Lung (tissue), 12 donors: ENCODE measurements around the gene GALNT10. TPM values are rescaled to one million over a fixed set of nuclear protein-coding genes. Genes with fewer than 3 reads are reported as not detected.

ENCODE experiments used
- ATAC-seq: fragments of 200-7000 bp; cut with Tn5 transposase; one replicate; pipeline ENCODE4 v1.9.1; 2020; ENCODE audit warnings: moderate number of reproducible peaks; ENCODE audit not compliant: insufficient read depth, low FRiP score
- DNase-seq, 3 donors: peaks; one replicate each; pipeline ENCODE4 v3.0.0-alpha.2; 2013 to 2017
- H3K27ac ChIP-seq, 2 donors: one replicate each; pipeline ENCODE4 v1.5.1; 2013; ENCODE audit warnings: mild to moderate bottlenecking in 2 of 2, moderate library complexity in 2 of 2, control low read depth in 1 of 2, inconsistent platforms in 1 of 2, low read depth in 1 of 2, low read length in 1 of 2
- H3K27me3 ChIP-seq, 3 donors: one replicate each; pipeline ENCODE4 v1.5.1; 2013; ENCODE audit warnings: low read length in 2 of 3; ENCODE audit not compliant: control insufficient read depth in 3 of 3, insufficient read depth in 3 of 3
- H3K36me3 ChIP-seq, 4 donors: one replicate each; pipeline ENCODE4 v1.5.1; 2013; ENCODE audit warnings: low read length in 4 of 4, mild to moderate bottlenecking in 1 of 4, moderate library complexity in 1 of 4; ENCODE audit not compliant: control insufficient read depth in 4 of 4, insufficient read depth in 4 of 4
- H3K4me1 ChIP-seq, 5 donors: one replicate each; pipeline ENCODE4 v1.5.1; 2013; ENCODE audit warnings: low read length in 5 of 5, mild to moderate bottlenecking in 2 of 5, moderate library complexity in 1 of 5; ENCODE audit not compliant: control insufficient read depth in 5 of 5, insufficient read depth in 5 of 5
- H3K4me3 ChIP-seq: one replicate; pipeline ENCODE4 v1.5.1; 2013; ENCODE audit warnings: mild to moderate bottlenecking, control low read depth, moderate library complexity
- H3K9ac ChIP-seq, 2 donors: one replicate each; pipeline ENCODE4 v1.5.1; 2013; ENCODE audit warnings: low read length in 2 of 2, control low read depth in 1 of 2; ENCODE audit not compliant: insufficient read depth in 1 of 2
- H3K9me3 ChIP-seq, 4 donors: one replicate each; pipeline ENCODE4 v1.5.1; 2013; ENCODE audit warnings: low read length in 3 of 4, mild to moderate bottlenecking in 1 of 4, moderate library complexity in 1 of 4; ENCODE audit not compliant: control insufficient read depth in 4 of 4, insufficient read depth in 3 of 4
- WGBS, 2 donors: extraction: QIAGEN DNeasy Blood & Tissue Kit; methylation state at CpG; one replicate each; pipeline ENCODE4 v1.1.7; 2013; 5-methylcytosine and 5-hydroxymethylcytosine counted together
- polyA plus RNA-seq, 2 donors: library from polyadenylated mRNA; stranded (reverse); fragments of 200-250 nt; gene quantifications; one replicate each; pipeline ENCODE4 v1.2.1, GENCODE V29; 2013
- total RNA-seq, 2 donors: library from RNA; depleted of rRNA in 1 of 2; stranded (reverse); fragments of >200 nt in 1 of 2; gene quantifications; one replicate each; pipeline ENCODE4 v1.2.1, GENCODE V29; 2014 to 2021
- TF ChIP-seq, protein P1 (sequence below): IDR thresholded peaks from 2 replicates; pipeline ENCODE4 v1.5.1; 2012; ENCODE audit warnings: mild to moderate bottlenecking; ENCODE audit errors: control extremely low read depth, extremely low read depth
- donor health status: control.
- donor health status: control.
- donor health status: Bipolar disorder and iron deficiency.
- donor health status: healthy.
- donor health status: DM: yes; HTN: yes; CAD: no.

Gene GALNT10
- total and polyA plus RNA-seq, 4 donors = 9.0 to 70.2 (median 22.0) TPM

DNA sequence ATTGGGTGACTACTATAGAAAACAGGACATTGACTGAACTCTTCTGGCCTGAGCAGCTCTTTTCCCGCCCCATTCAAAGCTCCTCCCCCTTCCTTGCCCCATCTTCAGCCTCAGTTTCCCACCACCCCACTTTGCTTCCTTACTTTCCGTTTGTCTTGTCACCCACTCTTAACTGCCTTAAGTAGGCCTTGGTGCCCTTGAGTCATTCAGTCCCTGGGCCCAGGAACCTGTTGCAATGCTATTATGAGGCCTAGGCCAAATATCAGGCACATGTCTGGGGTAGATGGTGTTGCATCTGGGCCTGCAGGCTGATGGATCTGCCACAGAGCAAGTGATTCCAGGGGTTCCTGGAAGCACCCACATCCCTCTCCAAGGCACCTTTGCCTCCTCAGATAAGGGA lies 17.7 kb upstream of the GALNT10 start:
- 91 to 95% methylated on average over 2 of the region's 2 CpGs for WGBS, 2 donors
- DNase-seq (no peak), ATAC-seq (no peak)
- no peaks in the 10 kb centered on the region for H3K36me3 ChIP-seq
- no peak overlapping the region for H3K27ac ChIP-seq
- H3K4me1 ChIP-seq = peaks cover 0 to 2% (median 0%) of the 10 kb centered on the region in 5 donors
- TF ChIP-seq, protein P1, sequence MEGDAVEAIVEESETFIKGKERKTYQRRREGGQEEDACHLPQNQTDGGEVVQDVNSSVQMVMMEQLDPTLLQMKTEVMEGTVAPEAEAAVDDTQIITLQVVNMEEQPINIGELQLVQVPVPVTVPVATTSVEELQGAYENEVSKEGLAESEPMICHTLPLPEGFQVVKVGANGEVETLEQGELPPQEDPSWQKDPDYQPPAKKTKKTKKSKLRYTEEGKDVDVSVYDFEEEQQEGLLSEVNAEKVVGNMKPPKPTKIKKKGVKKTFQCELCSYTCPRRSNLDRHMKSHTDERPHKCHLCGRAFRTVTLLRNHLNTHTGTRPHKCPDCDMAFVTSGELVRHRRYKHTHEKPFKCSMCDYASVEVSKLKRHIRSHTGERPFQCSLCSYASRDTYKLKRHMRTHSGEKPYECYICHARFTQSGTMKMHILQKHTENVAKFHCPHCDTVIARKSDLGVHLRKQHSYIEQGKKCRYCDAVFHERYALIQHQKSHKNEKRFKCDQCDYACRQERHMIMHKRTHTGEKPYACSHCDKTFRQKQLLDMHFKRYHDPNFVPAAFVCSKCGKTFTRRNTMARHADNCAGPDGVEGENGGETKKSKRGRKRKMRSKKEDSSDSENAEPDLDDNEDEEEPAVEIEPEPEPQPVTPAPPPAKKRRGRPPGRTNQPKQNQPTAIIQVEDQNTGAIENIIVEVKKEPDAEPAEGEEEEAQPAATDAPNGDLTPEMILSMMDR = no peak
- H3K9me3 ChIP-seq = no peaks in the 10 kb centered on the region
- no peak overlapping the region for H3K4me3 ChIP-seq
- H3K27me3 ChIP-seq = no peaks in the 10 kb centered on the region
- no peak overlapping the region for H3K9ac ChIP-seq

DNA sequence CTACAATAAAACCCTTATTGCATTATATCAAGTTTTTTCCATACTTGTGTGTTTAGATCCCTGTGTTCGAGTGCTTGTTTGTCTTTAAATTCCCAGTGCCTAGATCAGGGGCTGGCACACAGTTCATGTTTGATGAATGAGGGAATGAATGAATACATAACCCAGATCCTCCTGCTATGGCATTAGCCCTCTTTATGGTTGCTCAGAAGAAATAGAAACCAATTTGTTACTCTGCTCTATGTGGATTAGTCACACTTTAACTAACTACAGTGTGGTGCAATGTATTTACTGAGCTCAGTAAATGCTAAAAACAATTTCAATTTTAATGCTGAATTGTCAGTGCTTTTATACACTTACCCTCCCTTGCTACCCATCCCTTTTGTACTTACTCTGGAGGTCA lies 16.4 kb upstream of the GALNT10 start:
- Histone ChIP-seq H3K27me3 (no peaks in the 10 kb centered on the region), H3K9me3 (no peaks in the 10 kb centered on the region), H3K36me3 (no peaks in the 10 kb centered on the region), H3K9ac (no peak overlapping the region), H3K4me3 (no peak overlapping the region), H3K27ac (no peak overlapping the region), H3K4me1 (peaks cover 0 to 2% (median 0%) of the 10 kb centered on the region in 5 donors)
- 89 to 93% methylated on average over 1 of the region's 1 CpG for WGBS, 2 donors
- ATAC-seq = no peak
- TF ChIP-seq, protein P1 = no peak
- no peak for DNase-seq

DNA sequence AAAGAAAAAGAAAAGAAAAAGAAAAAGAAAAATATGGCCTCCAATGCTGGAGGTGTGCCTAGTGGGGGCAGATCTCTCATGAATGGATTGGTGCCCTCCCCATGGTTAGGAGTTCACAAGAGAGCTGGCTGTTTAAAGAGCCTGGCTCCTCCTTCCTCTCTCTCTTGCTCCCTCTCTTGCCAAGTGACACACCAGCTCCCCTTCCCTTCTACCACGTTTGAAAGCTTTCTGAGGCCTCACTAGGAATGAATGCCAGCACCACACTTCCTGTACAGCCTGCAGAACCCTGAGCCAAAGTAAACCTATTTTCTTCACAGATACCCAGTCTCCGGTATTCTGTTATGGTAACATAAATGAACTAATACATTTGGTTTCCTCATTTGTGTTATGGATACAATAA lies 14.4 kb upstream of the GALNT10 start:
- TF ChIP-seq, protein P1 = no peak
- no peak for ATAC-seq
- no peak overlapping the region for H3K27ac ChIP-seq

DNA sequence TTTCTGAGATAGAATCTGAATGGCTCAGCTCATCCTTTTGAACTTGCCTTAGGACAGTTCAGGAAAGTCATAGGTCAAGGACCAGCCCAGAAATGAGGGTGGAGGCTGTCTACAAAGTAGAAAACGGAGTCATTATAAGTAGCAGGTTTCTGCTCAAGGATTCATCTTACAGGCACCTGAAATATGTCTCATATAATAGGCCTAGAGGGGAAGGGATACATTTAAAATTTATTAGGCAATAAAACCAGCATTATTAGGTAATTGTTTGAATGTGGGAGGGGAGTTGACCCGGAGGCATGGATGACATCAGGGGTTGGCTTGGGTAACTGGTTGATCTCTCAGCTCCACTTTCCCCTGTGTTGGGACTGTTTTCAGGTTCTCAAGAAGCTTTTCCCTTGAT lies 11.9 kb upstream of the GALNT10 start:
- TF ChIP-seq, protein P1 = no peak
- H3K36me3 ChIP-seq = no peaks in the 10 kb centered on the region
- no peak overlapping the region for H3K9ac ChIP-seq
- no peak for DNase-seq
- H3K27me3 ChIP-seq = no peaks in the 10 kb centered on the region
- no peak overlapping the region for H3K4me3 ChIP-seq
- WGBS, 2 donors = 66% methylated on average over 2 of the region's 2 CpGs
- no peaks in the 10 kb centered on the region for H3K9me3 ChIP-seq
- no peak overlapping the region for H3K27ac ChIP-seq
- ATAC-seq = no peak
- H3K4me1 ChIP-seq = peaks cover 0 to 2% (median 0%) of the 10 kb centered on the region in 5 donors

More for the DNA sequence above, 14.4 kb upstream of the GALNT10 start:
- Histone ChIP-seq H3K9me3 (no peaks in the 10 kb centered on the region), H3K4me1 (peaks cover 0 to 2% (median 0%) of the 10 kb centered on the region in 5 donors), H3K9ac (no peak overlapping the region), H3K36me3 (no peaks in the 10 kb centered on the region), H3K27me3 (no peaks in the 10 kb centered on the region), H3K4me3 (no peak overlapping the region)
- WGBS, 2 donors = 18 to 32% methylated on average over 2 of the region's 2 CpGs
- peak in 2 of 3 donors; percentile 31 to 33 for DNase-seq
